ENCODE data around the gene ZBTB22.

- TF ChIP-seq CTCF (IDR thresholded peaks at IDR 0.05) (no peak), ZFX (IDR thresholded peaks at IDR 0.05; ENCODE audit: borderline replicate concordance) (no peak)
Observed at GRCh38 chr6:33280539-33280938, 37.0 kb downstream of the ZBTB22 start.

Data from 22Rv1 (cell line).